Trophoblast cell (in vitro differentiated cells and primary cell): ENCODE data around the gene PNPLA1.

Experiments
- DNase-seq, 2 donors: peaks; one replicate each; pipeline ENCODE4 v3.0.0-alpha.2; 2016
- H2AFZ ChIP-seq: 2 replicates; pipeline ENCODE4 v1.6.1; 2013; ENCODE audit warnings: low read length, moderate library complexity, mild to moderate bottlenecking; ENCODE audit not compliant: insufficient read depth, poor library complexity
- H2AK5ac ChIP-seq: 2 replicates; pipeline ENCODE4 v1.6.1; 2013; ENCODE audit warnings: mild to moderate bottlenecking, low read length
- H2BK120ac ChIP-seq: 2 replicates; pipeline ENCODE4 v1.6.1; 2013; ENCODE audit warnings: low read length, mild to moderate bottlenecking, moderate library complexity; ENCODE audit not compliant: insufficient read depth, poor library complexity
- H2BK12ac ChIP-seq: 2 replicates; pipeline ENCODE4 v1.6.1; 2013; ENCODE audit warnings: mild to moderate bottlenecking, low read length, moderate library complexity
- H2BK5ac ChIP-seq: 2 replicates; pipeline ENCODE4 v1.6.1; 2013; ENCODE audit warnings: low read length, low read depth, moderate library complexity, mild to moderate bottlenecking; ENCODE audit not compliant: poor library complexity
- H3K14ac ChIP-seq: 2 replicates; pipeline ENCODE4 v1.6.1; 2013; ENCODE audit warnings: mild to moderate bottlenecking, low read length
- H3K18ac ChIP-seq: 2 replicates; pipeline ENCODE4 v1.6.1; 2013; ENCODE audit warnings: mild to moderate bottlenecking, low read length
- H3K23ac ChIP-seq: 2 replicates; pipeline ENCODE4 v1.6.1; 2013; ENCODE audit warnings: low read length
- H3K27ac ChIP-seq: 2 replicates; pipeline ENCODE4 v1.5.1; 2013; ENCODE audit warnings: low read depth, mild to moderate bottlenecking, inconsistent platforms, low read length, moderate library complexity
- H3K27me3 ChIP-seq: 2 replicates; pipeline ENCODE4 v1.6.1; 2013; ENCODE audit warnings: inconsistent platforms, mild to moderate bottlenecking, low read length, moderate library complexity; ENCODE audit not compliant: insufficient read depth
- H3K36me3 ChIP-seq, 2 experiments: 1 replicate in 1 of 2; 2 replicates in 1 of 2; pipeline ENCODE4 v1.6.1; 2013; ENCODE audit warnings: low read length in 2 of 2, mild to moderate bottlenecking in 2 of 2, moderate library complexity in 1 of 2; ENCODE audit not compliant: insufficient read depth in 2 of 2, control insufficient read depth in 1 of 2
- H3K4ac ChIP-seq: 2 replicates; pipeline ENCODE4 v1.6.1; 2013; ENCODE audit warnings: low read depth, mild to moderate bottlenecking, low read length, moderate library complexity
- H3K4me1 ChIP-seq, 2 experiments: 1 replicate in 1 of 2; 2 replicates in 1 of 2; pipeline ENCODE4 v1.6.1; 2013; ENCODE audit warnings: low read length in 2 of 2, mild to moderate bottlenecking in 2 of 2, moderate library complexity in 1 of 2; ENCODE audit not compliant: insufficient read depth in 2 of 2, control insufficient read depth in 1 of 2
- H3K4me2 ChIP-seq: 2 replicates; pipeline ENCODE4 v1.6.1; 2013; ENCODE audit warnings: inconsistent platforms, mild to moderate bottlenecking, low read length, moderate library complexity
- H3K4me3 ChIP-seq: 2 replicates; pipeline ENCODE4 v1.5.1; 2013; ENCODE audit warnings: mild to moderate bottlenecking, low read depth, low read length, inconsistent platforms
- H3K79me1 ChIP-seq: one replicate; pipeline ENCODE4 v1.6.1; 2013; ENCODE audit warnings: low read length
- H3K79me2 ChIP-seq: 2 replicates; pipeline ENCODE4 v1.6.1; 2013; ENCODE audit warnings: low read length, mild to moderate bottlenecking; ENCODE audit not compliant: control insufficient read depth, insufficient read depth, poor library complexity
- H3K9ac ChIP-seq: 2 replicates; pipeline ENCODE4 v1.6.1; 2013; ENCODE audit warnings: mild to moderate bottlenecking, low read length
- H3K9me3 ChIP-seq: 2 replicates; pipeline ENCODE4 v1.6.1; 2013; ENCODE audit warnings: low read depth, mild to moderate bottlenecking, control low read depth, inconsistent platforms, low read length; ENCODE audit not compliant: insufficient read depth
- H4K12ac ChIP-seq: 2 replicates; pipeline ENCODE4 v1.6.1; 2013; ENCODE audit warnings: low read depth, mild to moderate bottlenecking, low read length, moderate library complexity
- H4K8ac ChIP-seq: 2 replicates; pipeline ENCODE4 v1.6.1; 2013; ENCODE audit warnings: low read depth, mild to moderate bottlenecking, low read length, moderate library complexity
- H4K91ac ChIP-seq: one replicate; pipeline ENCODE4 v1.6.1; 2013; ENCODE audit warnings: low read depth, mild to moderate bottlenecking, low read length, moderate library complexity
- WGBS: extraction: QIAGEN DNeasy Blood & Tissue Kit; methylation state at CpG from one replicate; pipeline ENCODE4 v1.1.7; 2013; ENCODE audit warnings: missing lambda C conversion rate; ENCODE audit not compliant: insufficient read length, insufficient coverage; ENCODE audit errors: extremely low coverage; 5-methylcytosine and 5-hydroxymethylcytosine counted together

The PNPLA1 gene

DNA sequence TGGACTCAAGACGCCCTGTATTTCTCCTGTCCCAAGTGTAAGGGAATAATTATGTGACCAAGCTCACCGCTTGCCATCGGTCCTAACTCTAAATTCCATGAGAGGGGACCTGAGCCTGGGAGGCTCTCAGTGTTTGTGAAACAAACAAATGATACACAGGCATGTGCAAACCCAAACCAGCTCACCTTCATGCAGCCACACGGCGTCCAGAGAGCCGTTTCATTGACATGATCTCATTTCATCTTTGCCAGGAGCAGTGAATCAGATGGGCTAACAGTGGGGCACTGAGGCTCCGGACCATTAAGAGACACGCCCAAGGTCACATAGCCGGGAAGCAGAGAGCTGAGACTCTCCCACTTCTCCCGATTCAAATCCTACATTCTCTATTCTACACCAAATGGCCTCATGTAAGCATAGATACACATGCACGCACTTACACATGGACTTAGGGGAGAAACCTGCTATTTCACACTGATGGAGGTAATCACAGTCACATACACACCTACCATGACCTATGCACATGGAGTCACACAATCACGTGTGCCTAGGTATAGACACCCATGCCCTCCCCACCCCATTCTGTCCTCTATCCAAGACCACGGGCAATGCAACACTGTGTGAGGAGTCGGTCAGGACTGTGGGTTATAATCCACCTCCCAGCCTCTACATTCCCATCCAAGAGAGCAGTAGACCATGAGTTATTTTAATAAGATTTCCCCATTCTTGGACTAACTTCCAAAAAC, 65.8 kb downstream of the PNPLA1 start:
- Histone ChIP-seq H3K9me3 (peaks cover 2% of the 10 kb centered on the region), H3K27me3 (no peaks in the 10 kb centered on the region), H2BK5ac (no peak overlapping the region), H3K4ac (no peak overlapping the region), H3K18ac (no peak overlapping the region), H3K23ac (no peak overlapping the region), H3K79me1 (no peaks in the 10 kb centered on the region), H4K12ac (no peak overlapping the region), H3K27ac (no peak overlapping the region), H3K4me3 (no peak overlapping the region), H3K4me1 (peaks cover 1 to 2% of the 10 kb centered on the region in 2 experiments), H4K91ac (no peak overlapping the region), H3K14ac (no peak overlapping the region), H2AFZ (no peak overlapping the region), H2BK12ac (no peak overlapping the region), H3K4me2 (no peak overlapping the region), H3K36me3 (no peaks in the 10 kb centered on the region), H3K79me2 (no peaks in the 10 kb centered on the region), H2AK5ac (no peak overlapping the region), H2BK120ac (no peak overlapping the region), H3K9ac (no peak overlapping the region), H4K8ac (no peak overlapping the region)
- WGBS: no CpG with 5 or more reads among the region's 14 CpGs
- DNase-seq: no peak

GRCh38 chr6:36336208-36336710, 66.4 kb downstream of the PNPLA1 start:
- Histone ChIP-seq H2AFZ (no peak overlapping the region), H3K27ac (no peak overlapping the region), H3K14ac (no peak overlapping the region), H3K18ac (no peak overlapping the region), H3K27me3 (no peaks in the 10 kb centered on the region), H4K12ac (no peak overlapping the region), H3K79me1 (no peaks in the 10 kb centered on the region), H4K8ac (no peak overlapping the region), H3K23ac (no peak overlapping the region), H3K4me3 (no peak overlapping the region), H3K79me2 (no peaks in the 10 kb centered on the region), H3K9ac (no peak overlapping the region), H2BK120ac (no peak overlapping the region), H3K4me2 (no peak overlapping the region), H2BK12ac (no peak overlapping the region), H3K36me3 (no peaks in the 10 kb centered on the region), H3K4ac (no peak overlapping the region), H2AK5ac (no peak overlapping the region), H3K9me3 (peaks cover 2% of the 10 kb centered on the region), H2BK5ac (no peak overlapping the region), H4K91ac (no peak overlapping the region), H3K4me1 (peaks cover 3 to 4% of the 10 kb centered on the region in 2 experiments)
- WGBS: no CpG with 5 or more reads among the region's 5 CpGs
- no peak for DNase-seq

DNA sequence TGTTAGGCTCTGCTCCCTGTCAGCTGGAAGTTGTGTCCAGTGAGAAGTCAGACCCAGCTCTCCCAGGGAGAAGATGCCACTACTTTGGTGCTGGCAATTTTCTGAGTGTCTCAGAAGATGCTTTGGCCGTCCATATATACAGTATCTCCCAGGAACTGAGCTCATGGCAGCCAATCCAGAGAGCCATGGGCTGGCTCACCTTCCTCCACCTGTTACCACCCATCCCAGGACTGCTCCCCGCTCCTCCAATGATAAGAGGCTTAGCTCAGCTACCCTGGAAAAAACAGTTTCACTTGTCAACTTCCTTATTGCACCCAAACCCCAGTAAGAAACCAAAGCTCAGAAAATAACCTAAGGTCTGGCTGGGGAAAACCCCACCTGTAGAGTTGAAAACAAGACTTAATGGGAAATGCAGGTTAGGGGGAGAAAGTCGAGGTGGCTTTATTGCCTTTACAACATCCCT, 67.0 kb downstream of the PNPLA1 start, which contains the start of gene BNIP5:
Gene BNIP5 (minus strand): TSS at position 110 of the 463 bp plus-strand sequence. CDS start 6,198 bp downstream, outside the sequence.
- Histone ChIP-seq H3K4me3 (no peak within 1 kb of the TSS), H3K18ac (no peak within 1 kb of the TSS), H2BK5ac (no peak within 1 kb of the TSS), H3K79me2 (no peaks in the 10 kb centered on the region), H3K9me3 (peaks cover 2% of the 10 kb centered on the region), H3K27me3 (no peaks in the 10 kb centered on the region), H3K23ac (no peak within 1 kb of the TSS), H3K27ac (no peak within 1 kb of the TSS), H3K79me1 (no peaks in the 10 kb centered on the region), H3K14ac (no peak within 1 kb of the TSS), H2AFZ (no peak within 1 kb of the TSS), H3K4ac (no peak within 1 kb of the TSS), H4K8ac (no peak within 1 kb of the TSS), H3K9ac (no peak within 1 kb of the TSS), H4K91ac (no peak within 1 kb of the TSS), H3K4me2 (no peak within 1 kb of the TSS), H3K36me3 (no peaks in the 10 kb centered on the region), H2AK5ac (no peak within 1 kb of the TSS), H2BK12ac (no peak within 1 kb of the TSS), H2BK120ac (no peak within 1 kb of the TSS), H3K4me1 (peaks cover 3 to 4% of the 10 kb centered on the region in 2 experiments), H4K12ac (no peak within 1 kb of the TSS)
- WGBS: no CpG with 5 or more reads among the region's 3 CpGs
- DNase-seq: no peak

- Histone ChIP-seq H4K12ac (no peak overlapping the region), H3K27ac (no peak overlapping the region), H2AFZ (no peak overlapping the region), H2BK120ac (no peak overlapping the region), H2BK12ac (no peak overlapping the region), H3K79me1 (no peaks in the 10 kb centered on the region), H4K91ac (no peak overlapping the region), H3K27me3 (no peaks in the 10 kb centered on the region), H2BK5ac (no peak overlapping the region), H3K79me2 (no peaks in the 10 kb centered on the region), H3K4me1 (peaks cover 3 to 4% of the 10 kb centered on the region in 2 experiments), H3K9me3 (no peaks in the 10 kb centered on the region), H3K36me3 (no peaks in the 10 kb centered on the region), H3K14ac (no peak overlapping the region), H3K4me2 (no peak overlapping the region), H4K8ac (no peak overlapping the region), H3K4ac (no peak overlapping the region), H3K4me3 (no peak overlapping the region), H2AK5ac (no peak overlapping the region), H3K9ac (no peak overlapping the region), H3K18ac (no peak overlapping the region), H3K23ac (no peak overlapping the region)
- WGBS: no CpG with 5 or more reads among the region's 1 CpG
- peak; percentile 81 to 91 for DNase-seq
Observed at GRCh38 chr6:36337814-36338213, 68.0 kb downstream of the PNPLA1 start.
